ENCODE measurements around the gene GDF3.
"Not testable (repeated sequence)": the region's sequence is repeated elsewhere in the genome, so short reads cannot be mapped to it uniquely, and the experiment has no call there.

Gene GDF3

DNA sequence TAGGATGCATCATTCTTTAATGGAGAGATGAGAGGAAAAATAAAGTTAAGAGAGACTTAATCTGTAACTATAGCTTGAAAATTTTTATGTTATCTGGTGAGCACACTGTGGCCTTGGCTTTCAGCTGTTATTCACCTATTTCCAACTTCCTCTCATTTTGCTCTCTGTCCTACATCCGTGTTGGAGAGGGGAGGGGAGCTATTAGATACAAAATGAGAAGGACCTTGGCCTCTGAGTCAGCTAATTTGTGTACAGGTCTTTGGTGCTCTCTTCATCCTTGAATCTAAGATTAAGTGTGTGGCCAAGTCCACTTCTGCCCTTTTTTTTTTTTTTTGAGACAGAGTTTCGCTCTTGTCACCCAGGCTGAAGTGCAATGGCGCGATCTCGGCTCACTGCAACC lies 29.0 kb downstream of the GDF3 start:
- DNase-seq: no peak

DNA sequence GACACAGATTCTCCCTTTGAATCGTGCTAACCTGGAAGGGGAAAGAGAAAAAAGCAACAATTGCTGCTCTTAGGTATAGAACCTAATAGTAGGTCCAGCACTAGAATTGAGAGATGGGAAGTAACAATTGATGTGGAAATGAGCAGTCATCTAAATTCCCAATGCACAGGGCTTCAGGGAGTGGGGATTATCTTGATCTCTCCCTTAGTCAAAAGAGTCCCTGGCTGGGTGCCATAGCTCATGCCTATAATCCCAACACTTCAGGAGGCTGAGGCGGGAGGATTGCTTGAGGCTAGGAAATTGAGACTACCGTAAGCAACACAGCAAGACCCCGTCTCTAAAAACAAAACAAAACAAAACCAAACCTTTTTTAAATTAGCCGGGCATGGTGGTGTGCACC lies 33.8 kb downstream of the GDF3 start:
- no peak for DNase-seq

GRCh38 chr12:7656121-7656520 lies 39.5 kb downstream of the GDF3 start:
- DNase-seq: no peak

DNA sequence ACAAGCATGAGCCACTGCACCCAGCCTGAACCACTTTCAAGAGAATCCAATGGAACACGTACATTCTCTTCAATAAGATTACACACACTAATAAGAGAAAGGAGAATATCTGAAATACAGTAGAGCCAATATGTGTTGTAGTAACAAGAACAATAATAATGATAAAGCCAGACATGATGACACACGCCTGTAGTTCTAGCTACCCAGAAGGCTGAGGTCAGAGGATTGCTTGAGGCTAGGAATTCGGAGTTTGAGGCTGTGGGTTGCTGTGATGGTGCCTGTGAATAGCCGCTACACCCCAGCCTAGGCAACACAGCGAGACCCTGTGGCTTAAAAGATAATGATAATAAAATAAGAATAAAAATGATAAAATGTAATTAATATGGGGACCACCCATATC lies 45.5 kb downstream of the GDF3 start:
- no peak for DNase-seq

DNA sequence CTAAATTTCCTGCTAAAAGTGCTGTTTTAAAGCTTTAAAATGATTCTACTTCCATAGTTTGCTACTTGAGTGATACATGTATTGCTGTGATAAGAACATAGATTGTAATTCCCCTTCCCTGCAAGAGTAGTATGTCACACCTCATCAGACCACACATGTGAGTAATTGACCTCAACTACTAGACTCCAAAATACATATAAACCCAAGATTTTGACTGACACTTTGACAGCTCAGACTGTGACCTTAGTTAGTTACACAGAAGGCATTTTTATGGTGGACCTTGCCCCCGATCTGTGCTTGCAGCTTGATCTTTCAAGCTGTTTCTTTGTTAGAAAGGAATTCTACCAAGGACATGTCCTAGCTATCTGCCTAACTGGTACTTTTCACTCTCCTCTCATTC lies 48.5 kb downstream of the GDF3 start:
- DNase-seq: no peak

DNA sequence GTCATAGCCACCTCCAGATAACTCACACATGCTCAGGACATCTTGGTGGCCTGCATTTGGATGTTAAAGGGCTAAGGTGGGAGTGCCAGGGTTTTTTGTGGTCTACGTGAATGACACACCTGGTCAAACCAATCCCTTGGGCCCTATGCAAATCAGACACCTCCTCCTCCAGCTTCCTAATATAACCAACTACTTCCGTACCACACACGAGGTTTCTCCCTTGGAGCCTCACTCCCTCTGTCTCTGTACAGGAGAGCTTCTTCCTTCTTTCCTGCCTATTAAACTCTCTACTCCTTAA lies 49.4 kb downstream of the GDF3 start:
- DNase-seq: no peak

DNA sequence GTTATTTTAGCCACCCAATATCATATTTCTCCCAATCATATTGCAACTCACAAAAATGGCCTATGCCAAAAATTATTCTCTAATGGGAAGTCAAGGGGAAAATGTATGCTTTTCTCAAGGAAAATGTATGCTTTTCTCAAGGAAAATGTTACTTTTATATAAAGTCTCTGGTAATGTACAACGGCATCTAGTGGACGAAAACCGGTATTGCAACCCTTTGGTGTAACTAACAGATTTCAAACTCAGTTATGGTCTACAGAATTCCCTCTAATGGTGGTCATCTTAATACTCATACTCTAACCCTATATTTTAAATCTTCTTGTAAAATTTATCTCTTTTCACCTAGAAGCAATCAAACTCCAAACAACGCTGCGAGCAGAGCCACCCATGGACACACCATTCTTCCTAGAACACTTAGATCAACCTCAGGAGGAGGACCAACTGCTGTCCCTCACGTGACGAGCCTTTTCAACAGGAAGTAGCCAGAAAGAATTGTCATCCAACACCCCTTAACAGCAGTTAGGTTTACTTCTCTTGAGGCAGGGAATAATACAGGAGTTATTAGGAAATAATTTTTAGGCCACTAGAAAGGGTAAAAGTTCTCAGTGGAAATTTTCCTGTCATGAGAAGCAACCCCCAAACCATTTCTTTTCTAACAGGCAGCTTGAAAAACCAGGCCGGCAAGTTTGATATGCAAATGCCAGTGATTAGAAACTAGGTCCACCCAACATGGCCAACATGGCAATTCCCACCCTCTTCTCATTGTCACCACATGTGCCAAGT lies 50.0 kb downstream of the GDF3 start:
- peak in 1 of 2 experiments; percentile 34 for DNase-seq

DNA sequence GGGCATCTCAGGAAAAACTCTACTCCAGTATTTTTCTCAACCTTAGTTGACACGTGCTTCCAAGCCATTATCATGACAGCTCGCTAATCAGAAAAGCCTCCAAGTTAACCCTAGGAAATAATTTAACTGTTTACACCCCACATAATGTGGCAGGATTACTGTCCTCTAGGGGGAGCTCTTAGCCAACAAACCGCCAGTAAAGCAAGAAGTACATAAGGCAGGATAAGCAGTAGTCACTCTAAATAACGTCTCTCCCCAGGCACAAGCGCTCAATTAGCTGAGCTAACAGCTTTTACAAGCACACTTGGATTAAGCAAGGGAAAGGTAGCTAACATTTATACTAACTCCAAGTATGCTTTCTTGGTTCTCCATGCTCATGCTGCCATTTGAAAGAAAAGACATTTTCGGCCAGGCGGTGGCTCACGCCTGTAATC lies 52.7 kb downstream of the GDF3 start:
- no peak for DNase-seq

DNA sequence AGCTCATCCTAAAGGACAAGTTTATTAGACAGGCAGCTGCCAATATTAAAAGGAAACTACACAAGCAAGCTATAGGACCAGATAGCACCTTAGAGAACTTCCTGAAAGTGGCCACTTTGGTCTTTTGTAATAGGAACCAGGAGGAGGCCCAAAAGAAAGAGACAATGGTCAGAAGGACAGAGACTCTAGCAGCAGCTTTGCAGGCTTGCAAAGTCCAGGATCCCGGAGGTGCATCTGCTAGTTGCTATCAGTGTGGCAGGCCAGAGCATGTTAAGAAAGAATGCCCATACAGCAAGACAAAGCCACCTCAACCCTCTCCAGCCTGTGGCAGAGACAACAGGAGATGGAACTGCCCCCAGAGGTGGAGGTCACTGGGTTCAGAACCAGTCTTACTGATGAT lies 53.3 kb downstream of the GDF3 start:
- no peak for DNase-seq

DNA sequence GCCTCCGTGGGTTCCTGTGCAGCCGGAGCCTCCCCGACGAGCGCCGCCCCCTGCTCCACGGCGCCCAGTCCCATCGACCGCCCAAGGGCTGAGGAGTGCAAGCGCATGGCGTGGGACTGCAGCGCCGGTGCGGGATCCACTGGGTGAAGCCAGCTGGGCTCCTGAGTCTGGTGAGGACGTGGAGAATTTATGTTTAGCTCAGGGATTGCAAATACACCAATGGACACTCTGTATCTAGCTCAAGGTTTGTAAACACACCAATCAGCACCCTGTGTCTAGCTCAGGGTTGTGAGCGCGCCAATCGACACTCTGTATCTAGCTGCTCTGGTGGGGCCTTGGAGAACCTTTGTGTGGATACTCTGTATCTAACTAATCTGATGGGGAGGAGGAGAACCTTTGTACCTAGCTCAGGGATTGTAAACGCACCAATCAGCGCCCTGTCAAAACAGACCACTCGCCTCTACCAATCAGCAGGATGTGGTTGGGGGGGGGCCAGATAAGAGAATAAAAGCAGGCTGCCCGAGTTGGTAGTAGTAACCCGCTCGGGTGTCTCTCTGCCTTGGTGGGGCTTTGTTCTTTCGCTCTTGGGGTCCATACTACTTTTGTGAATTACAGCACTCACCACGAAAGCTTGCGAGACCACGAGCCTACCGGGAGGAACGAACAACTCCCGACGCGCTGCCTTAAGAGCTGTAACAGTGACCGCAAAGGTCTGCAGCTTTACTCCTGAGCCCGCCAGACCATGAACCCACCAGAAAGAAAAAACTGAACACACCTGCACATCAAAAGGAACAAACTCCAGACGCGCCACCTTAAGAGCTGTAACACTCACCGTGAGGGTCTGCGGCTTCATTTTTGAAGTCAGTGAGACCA lies 55.2 kb downstream of the GDF3 start:
- not testable (repeated sequence) for DNase-seq

Measured in NCI-H1930 (cell line).